NCI-H2081 treated with DMSO at 0.1 percent for 48 hours (cell line): ENCODE measurements around the gene CCDC34.
A peak's percentile ranks its signal among the peaks of the same experiment; 100 is the strongest.

Source experiments
- DNase-seq: peaks from one replicate; lab custom pipeline; 2025; lab: John Stamatoyannopoulos, UW

Gene CCDC34, protein sequence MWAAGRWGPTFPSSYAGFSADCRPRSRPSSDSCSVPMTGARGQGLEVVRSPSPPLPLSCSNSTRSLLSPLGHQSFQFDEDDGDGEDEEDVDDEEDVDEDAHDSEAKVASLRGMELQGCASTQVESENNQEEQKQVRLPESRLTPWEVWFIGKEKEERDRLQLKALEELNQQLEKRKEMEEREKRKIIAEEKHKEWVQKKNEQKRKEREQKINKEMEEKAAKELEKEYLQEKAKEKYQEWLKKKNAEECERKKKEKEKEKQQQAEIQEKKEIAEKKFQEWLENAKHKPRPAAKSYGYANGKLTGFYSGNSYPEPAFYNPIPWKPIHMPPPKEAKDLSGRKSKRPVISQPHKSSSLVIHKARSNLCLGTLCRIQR

GRCh38 chr11:27362749-27363575, at the start of gene CCDC34:
CCDC34 (minus strand) TSS chr11:27363215; CDS start chr11:27363194, 21 bp downstream.
- peak; percentile 58 for DNase-seq

GRCh38 chr11:27412192-27412691, 49.2 kb upstream of the CCDC34 start:
- peak; percentile 54 for DNase-seq

DNA sequence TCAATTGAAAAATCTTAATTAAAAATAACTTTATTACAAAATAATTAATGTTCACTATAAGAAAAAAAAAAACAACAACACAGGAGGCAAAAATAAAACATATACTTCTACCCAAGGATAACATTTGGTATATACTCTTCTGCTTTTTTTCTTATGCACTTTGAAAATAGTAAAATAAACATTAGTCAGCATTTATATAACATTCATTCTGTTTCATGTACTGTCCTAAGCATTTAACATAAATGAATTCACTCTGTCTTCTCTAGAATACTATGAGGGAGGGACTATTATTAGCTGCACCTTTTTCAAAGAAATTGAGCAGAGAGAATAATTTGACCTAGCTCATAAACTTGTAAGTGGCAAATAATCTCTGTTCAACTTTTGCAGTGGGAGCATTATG, 48.3 kb upstream of the CCDC34 start:
- no peak for DNase-seq

- DNase-seq = no peak
Measured at GRCh38 chr11:27410272-27410671, 47.3 kb upstream of the CCDC34 start.

GRCh38 chr11:27409742-27410141, 46.7 kb upstream of the CCDC34 start:
- no peak for DNase-seq

DNA sequence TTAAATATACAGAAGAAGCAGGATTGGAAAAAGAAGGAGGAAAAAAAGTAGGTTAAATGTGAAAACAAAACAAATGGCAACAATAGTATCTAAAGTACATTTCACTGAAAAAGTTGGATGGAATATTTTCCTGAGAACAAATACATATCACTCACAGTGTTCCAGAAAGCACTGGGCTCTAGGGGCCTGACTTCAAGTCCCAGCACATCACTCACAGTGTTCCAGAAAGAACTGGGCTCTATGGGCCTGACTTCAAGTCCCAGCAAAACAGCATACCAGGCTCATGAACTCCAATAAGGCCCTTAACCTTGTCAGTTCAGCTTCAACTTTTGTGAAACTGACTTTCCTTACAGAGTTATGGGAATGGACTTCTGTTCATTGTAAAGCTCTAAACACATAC, 46.0 kb upstream of the CCDC34 start:
- no peak for DNase-seq

GRCh38 chr11:27408246-27408800, 45.3 kb upstream of the CCDC34 start:
- no peak for DNase-seq

DNA sequence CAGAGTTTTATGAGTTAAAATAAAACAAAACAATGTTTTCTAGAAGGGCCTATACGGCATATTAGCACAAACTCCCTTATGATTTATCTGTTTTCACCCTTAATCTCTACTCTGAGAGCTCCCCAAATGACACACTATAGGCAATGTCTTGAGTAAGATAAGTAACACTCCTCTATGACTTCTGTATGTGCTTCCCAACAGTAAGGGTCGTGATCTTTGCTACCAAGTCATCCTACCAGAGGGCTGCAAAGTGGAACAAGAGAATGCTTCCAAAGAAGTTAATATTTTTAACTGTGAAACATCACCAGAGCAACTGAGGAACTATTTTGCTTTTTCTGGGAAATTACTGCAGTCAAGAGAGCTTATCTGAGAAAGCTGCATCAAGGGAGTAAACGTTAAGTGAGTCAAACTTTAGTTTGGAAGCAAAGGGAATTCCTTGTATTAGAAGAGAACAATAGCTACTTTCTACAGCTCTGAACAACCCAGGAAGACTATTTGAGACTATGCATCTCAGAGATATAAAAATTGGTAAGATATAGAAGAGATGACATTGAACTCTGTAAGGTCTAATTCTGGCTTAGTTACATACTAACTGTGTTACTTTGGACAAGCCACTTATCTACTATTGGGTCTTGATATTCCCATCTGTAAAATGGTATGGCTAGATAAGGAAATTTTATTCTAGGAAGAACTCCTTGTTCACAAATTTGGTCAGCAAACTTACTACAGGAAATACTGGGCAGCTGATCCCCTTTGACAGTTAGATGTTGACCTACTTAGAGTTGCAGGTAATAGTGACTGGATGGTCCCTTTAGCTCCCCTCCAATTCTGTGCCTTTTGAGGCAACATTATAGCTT, 43.7 kb upstream of the CCDC34 start:
- no peak for DNase-seq

GRCh38 chr11:27405134-27405533, 42.1 kb upstream of the CCDC34 start:
- DNase-seq = no peak

GRCh38 chr11:27404427-27404826, 41.4 kb upstream of the CCDC34 start:
- no peak for DNase-seq

- no peak for DNase-seq
Measured at GRCh38 chr11:27403195-27403594, 40.2 kb upstream of the CCDC34 start.

GRCh38 chr11:27402450-27402849, 39.4 kb upstream of the CCDC34 start:
- no peak for DNase-seq

DNA sequence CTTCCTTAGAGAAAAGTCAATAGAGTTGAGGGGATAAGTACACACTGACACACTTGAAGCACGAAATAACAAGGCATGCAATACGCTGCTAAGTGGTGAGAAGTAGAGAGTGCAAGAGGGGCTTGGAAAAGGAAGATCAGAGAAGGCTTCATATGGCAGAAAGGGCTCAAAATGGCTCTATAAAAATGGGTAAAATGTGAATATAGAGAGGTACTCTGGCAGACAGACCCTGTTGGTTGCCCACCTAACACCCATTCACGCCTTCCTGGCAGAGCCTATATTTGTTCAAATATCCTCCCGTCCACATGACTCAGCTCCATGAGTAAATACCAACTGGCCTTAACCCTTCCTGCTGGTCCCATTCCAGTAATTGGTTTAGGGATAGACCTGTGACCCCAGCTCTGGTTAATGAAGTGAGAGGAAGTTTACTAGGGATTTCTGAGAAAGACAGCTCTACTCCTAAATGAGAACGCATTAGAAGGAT, 38.9 kb upstream of the CCDC34 start:
- DNase-seq = no peak

DNA sequence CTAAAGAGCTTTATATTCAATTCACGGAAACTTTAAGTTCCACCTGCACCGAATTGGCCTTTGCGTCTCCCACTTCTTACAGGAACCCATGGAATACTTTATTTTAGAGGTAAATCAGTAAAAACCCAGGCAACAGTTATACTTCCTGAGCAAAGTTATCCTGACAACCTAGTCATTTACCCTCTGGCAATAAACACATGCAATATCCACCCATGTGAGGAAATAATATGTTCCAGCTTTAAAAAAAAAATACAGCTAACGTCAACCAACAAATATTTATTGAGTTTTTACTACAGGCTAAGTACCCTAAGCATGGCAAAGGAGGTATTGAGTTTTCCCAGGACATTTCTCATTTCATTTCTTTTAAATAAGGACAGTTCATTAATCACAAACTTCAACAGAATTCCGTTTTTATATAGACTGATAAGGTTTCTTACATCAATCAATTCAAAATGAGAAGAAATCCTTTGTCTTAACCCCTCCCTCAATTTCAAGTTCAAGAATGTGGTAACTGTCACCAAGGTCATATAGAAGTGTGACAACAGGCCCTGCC, 38.3 kb upstream of the CCDC34 start:
- no peak for DNase-seq

DNA sequence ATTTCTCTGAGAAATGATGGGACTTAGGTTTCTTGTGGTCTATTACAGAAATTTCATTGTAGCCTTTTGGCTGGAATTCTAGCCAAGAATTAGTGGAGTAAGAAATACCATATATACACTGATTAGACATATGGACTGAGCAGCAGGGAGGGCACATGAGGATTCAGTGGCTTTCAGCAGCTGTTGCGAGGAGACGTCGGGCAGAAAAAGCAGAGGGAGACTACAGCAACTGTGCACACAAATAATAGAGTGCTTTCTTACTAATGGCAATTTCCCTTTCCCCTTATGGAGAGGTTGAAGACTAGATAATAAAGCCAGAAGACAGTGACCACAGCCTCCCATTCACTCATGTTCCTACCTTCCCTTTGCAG, 35.4 kb upstream of the CCDC34 start:
- DNase-seq = no peak

DNA sequence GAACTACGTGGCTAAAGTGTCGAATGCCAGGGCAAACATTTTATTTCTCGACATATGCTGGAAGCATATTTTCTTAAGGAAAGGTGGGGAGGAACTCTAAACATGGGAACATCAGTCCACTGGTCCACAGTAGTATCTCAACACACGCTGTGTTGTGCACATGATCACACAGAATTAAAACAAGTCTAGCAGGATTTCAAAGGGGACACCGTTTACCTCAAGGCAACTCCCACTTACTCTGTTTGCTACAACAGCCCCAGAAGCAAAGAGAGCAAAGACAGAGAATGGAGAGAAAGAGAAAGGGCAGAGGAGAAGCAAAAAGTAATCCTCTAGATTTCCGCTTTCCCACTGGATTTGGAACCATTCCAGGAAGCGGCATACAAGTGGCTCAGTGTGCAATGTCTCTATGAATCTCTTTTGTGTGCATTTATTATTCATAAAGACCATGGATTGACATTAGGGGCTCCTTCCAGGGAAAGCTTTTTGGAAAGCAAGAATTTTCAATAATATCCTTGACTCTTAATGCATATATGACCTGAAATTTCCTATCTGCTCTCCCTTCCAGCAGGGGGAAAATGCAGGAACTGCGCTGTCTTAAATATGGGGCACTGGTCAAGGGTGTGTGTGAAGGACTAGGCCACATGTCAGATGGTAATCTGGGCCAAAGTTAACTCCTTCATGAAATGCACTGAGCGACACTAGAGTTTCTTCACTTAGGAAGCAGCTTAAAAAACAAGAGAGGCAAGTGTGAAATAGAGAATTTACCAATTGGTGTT, 34.8 kb upstream of the CCDC34 start:
- no peak for DNase-seq

- DNase-seq = no peak
Measured at GRCh38 chr11:27396259-27396839, 33.3 kb upstream of the CCDC34 start.

DNA sequence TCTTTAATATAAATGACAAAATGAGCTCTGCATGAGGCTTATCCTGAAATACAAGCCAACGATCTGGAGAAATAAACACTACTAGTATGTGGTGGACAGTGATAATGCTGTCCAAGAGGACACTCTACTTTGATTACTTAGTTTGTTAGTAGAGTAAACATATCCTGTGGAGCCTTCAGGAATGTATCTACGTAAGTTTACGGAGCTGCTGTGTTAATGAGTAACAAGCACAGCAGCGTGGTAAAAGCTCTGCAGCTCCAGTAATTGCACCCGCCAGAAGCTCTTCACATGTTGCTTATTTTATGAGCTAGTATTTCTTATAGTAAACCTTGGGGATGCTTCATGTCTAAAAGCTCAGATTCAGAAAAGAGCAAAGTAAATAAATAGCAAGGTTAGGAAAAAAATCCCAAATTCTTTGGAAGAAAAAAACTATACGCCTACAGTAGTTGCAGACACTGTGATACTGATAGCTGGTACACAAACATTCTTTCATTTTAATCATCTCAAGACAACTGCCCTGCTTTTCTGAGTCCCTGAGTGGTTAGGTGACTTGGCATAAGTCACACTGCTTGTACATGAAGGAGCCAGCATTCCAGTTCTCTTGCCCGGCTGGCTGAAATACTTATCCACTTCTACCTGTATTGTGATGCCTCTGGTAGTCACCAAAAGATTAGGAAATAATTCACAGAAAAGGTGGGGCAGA, 32.7 kb upstream of the CCDC34 start:
- DNase-seq = no peak

DNA sequence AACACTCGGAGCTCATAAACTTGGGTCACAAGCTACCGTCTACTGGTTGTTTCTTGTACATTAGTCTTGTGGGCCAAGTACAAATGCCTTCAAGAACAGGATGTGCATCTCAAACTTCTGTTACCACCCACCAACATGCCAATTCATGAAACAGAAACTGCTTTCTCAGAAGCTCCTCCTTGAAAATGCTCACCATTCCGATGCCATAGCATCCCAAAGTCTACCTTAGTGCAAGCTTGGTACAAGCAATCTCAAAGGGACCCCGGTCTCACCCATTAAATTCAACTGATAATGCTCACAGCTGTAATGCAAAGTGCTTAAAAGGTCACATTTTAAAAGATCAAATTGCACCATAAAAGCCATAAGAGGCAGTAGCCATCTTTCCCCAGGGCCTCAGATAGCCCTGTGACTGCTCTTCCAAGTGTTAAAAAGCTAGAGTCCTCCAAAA, 31.8 kb upstream of the CCDC34 start:
- DNase-seq = no peak
